Measurements from ENCODE around the gene C5orf22. TPM values are rescaled to one million over a fixed set of nuclear protein-coding genes. Genes with fewer than 3 reads are reported as not detected.

C5orf22 gene
- total RNA-seq, 1 donor, result 21.4 TPM

DNA sequence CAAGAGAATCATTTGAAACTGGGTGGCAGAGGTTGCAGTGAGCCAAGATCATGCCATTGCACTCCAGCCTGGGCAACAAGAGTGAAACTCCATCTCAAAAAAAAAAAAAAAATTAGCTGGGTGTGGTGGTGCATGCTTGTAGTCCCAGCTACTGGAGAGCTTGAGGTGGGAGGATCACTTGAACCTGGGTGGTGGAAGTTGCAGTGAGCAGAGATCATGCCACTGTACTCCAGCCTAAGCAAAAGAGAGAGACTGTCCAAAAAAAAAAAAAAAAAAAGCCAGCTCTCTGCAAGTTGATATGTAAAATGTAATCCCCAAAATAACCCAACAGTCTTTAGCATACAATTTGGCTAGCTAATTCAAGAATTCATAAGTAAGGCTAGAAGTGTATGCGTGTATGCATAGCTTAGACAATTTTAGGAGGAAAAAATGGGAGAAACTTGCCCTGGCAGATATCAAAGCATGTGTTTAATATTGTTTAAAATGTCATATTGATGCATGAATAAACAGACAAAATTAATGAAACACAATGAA lies 36.3 kb downstream of the C5orf22 start:
- no peak overlapping the region for H3K27ac ChIP-seq (ENCODE audit: low read depth, low read length)
- no peak overlapping the region for H3K4me3 ChIP-seq (ENCODE audit: insufficient read depth, low read length)
- no peak overlapping the region for H3K4me2 ChIP-seq (ENCODE audit: insufficient read depth, low read length)
- H3K36me3 ChIP-seq (ENCODE audit: insufficient read depth, low read length), result no peaks in the 10 kb centered on the region
- no peaks in the 10 kb centered on the region for H3K4me1 ChIP-seq (ENCODE audit: insufficient read depth, low read length)
- no peaks in the 10 kb centered on the region for H4K20me1 ChIP-seq (ENCODE audit: insufficient read depth, low read length)
- DNase-seq (ENCODE audit: insufficient read length, low spot score, missing footprints), result no peak
- TF ChIP-seq, protein P1, sequence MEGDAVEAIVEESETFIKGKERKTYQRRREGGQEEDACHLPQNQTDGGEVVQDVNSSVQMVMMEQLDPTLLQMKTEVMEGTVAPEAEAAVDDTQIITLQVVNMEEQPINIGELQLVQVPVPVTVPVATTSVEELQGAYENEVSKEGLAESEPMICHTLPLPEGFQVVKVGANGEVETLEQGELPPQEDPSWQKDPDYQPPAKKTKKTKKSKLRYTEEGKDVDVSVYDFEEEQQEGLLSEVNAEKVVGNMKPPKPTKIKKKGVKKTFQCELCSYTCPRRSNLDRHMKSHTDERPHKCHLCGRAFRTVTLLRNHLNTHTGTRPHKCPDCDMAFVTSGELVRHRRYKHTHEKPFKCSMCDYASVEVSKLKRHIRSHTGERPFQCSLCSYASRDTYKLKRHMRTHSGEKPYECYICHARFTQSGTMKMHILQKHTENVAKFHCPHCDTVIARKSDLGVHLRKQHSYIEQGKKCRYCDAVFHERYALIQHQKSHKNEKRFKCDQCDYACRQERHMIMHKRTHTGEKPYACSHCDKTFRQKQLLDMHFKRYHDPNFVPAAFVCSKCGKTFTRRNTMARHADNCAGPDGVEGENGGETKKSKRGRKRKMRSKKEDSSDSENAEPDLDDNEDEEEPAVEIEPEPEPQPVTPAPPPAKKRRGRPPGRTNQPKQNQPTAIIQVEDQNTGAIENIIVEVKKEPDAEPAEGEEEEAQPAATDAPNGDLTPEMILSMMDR (IDR thresholded peaks at IDR 0.05; ENCODE audit: extremely low read depth, low read depth, low read length), result no peak
- H3K79me2 ChIP-seq (ENCODE audit: insufficient read depth, low read length), result no peaks in the 10 kb centered on the region
- H3K27me3 ChIP-seq (ENCODE audit: insufficient read depth, low read length), result no peaks in the 10 kb centered on the region
- no peak overlapping the region for H2AFZ ChIP-seq (ENCODE audit: low read length)
- H3K9me3 ChIP-seq (ENCODE audit: low read depth, low read length), result no peaks in the 10 kb centered on the region

DNA sequence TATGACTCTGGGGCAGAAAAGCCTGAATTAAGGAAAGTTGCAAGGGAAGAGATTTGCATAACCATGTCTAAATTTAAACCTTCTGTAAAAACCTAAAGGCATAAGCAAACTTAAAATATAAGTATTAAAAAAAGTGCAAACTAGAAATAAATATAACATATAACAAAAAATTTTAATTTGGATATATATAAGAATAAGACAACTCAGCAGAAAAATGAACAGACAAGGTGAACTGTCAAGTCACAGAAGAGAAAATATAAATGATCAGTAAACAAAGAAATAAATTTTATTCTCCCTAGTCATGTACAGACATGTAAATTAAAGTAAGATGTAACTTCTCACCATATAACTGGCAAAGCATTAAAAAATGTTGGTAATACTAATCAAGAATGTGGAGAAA lies 37.0 kb downstream of the C5orf22 start:
- Histone ChIP-seq H3K4me1 (ENCODE audit: insufficient read depth, low read length) (no peaks in the 10 kb centered on the region), H3K4me3 (ENCODE audit: insufficient read depth, low read length) (no peak overlapping the region), H3K79me2 (ENCODE audit: insufficient read depth, low read length) (no peaks in the 10 kb centered on the region), H4K20me1 (ENCODE audit: insufficient read depth, low read length) (no peaks in the 10 kb centered on the region), H3K27me3 (ENCODE audit: insufficient read depth, low read length) (no peaks in the 10 kb centered on the region), H3K27ac (ENCODE audit: low read depth, low read length) (no peak overlapping the region), H3K4me2 (ENCODE audit: insufficient read depth, low read length) (no peak overlapping the region), H3K36me3 (ENCODE audit: insufficient read depth, low read length) (no peaks in the 10 kb centered on the region), H3K9me3 (ENCODE audit: low read depth, low read length) (no peaks in the 10 kb centered on the region), H2AFZ (ENCODE audit: low read length) (no peak overlapping the region)
- no peak for DNase-seq (ENCODE audit: insufficient read length, low spot score, missing footprints)
- TF ChIP-seq, protein P1 (IDR thresholded peaks at IDR 0.05; ENCODE audit: extremely low read depth, low read depth, low read length), result no peak

DNA sequence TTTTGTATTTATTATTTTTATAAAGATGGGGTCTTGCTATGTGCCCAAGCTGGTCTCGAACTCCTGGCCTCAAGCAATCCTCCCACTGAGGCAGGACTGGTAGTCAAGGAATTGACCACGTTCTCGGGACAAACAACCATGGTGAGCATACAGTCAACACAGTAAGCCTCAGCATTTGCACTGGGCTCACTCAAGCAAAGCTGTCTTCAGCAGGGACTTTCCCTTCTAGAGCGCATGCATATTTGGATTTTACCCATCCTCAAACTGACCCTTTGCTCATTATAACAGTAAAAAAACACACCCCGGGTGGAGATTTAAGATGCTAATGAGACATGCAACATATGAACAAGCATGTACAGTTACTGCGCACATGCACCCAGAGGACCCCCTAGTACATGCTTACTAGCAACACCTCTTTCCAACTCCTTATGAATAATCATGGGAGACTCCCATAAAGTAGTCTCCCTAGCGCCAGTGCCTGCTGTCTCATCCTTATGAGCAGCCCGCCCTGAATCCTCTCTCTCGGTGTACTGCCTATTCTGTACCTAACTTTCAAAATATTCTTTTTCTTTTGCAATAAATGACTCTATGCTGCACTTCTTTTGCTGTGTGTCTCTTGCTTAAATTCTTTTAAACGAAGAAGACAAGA lies 41.5 kb downstream of the C5orf22 start:
- no peaks in the 10 kb centered on the region for H3K27me3 ChIP-seq (ENCODE audit: insufficient read depth, low read length)
- no peaks in the 10 kb centered on the region for H3K36me3 ChIP-seq (ENCODE audit: insufficient read depth, low read length)
- H3K79me2 ChIP-seq (ENCODE audit: insufficient read depth, low read length), result no peaks in the 10 kb centered on the region
- no peaks in the 10 kb centered on the region for H4K20me1 ChIP-seq (ENCODE audit: insufficient read depth, low read length)
- no peak overlapping the region for H3K4me2 ChIP-seq (ENCODE audit: insufficient read depth, low read length)
- DNase-seq (ENCODE audit: insufficient read length, low spot score, missing footprints), result no peak
- no peak overlapping the region for H3K4me3 ChIP-seq (ENCODE audit: insufficient read depth, low read length)
- no peaks in the 10 kb centered on the region for H3K4me1 ChIP-seq (ENCODE audit: insufficient read depth, low read length)
- TF ChIP-seq, protein P1 (IDR thresholded peaks at IDR 0.05; ENCODE audit: extremely low read depth, low read depth, low read length), result no peak
- no peaks in the 10 kb centered on the region for H3K9me3 ChIP-seq (ENCODE audit: low read depth, low read length)
- H3K27ac ChIP-seq (ENCODE audit: low read depth, low read length), result no peak overlapping the region
- no peak overlapping the region for H2AFZ ChIP-seq (ENCODE audit: low read length)

DNA sequence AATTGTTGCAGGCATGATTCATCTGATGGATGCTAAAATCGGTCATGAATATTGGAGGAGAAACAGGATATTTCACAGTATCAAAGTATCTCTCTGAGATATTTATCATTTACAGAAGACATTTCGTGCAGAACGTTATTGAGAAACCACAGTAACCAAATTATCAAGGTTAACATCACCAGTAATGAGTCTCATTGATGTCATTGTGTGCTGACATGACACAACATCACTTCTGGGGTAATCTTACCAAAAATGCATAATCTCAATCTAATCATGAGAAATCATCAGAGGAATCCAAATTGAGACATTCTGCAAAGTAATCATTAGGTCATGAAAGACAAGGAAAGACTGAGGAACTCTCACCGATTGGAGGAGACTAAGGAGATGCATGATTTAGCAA lies 42.7 kb downstream of the C5orf22 start:
- no peak overlapping the region for H3K4me2 ChIP-seq (ENCODE audit: insufficient read depth, low read length)
- no peaks in the 10 kb centered on the region for H3K4me1 ChIP-seq (ENCODE audit: insufficient read depth, low read length)
- no peak overlapping the region for H3K27ac ChIP-seq (ENCODE audit: low read depth, low read length)
- H2AFZ ChIP-seq (ENCODE audit: low read length), result no peak overlapping the region
- DNase-seq (ENCODE audit: insufficient read length, low spot score, missing footprints), result no peak
- H3K4me3 ChIP-seq (ENCODE audit: insufficient read depth, low read length), result no peak overlapping the region
- no peaks in the 10 kb centered on the region for H3K79me2 ChIP-seq (ENCODE audit: insufficient read depth, low read length)
- H4K20me1 ChIP-seq (ENCODE audit: insufficient read depth, low read length), result no peaks in the 10 kb centered on the region
- TF ChIP-seq, protein P1 (IDR thresholded peaks at IDR 0.05; ENCODE audit: extremely low read depth, low read depth, low read length), result no peak
- no peaks in the 10 kb centered on the region for H3K36me3 ChIP-seq (ENCODE audit: insufficient read depth, low read length)
- no peaks in the 10 kb centered on the region for H3K27me3 ChIP-seq (ENCODE audit: insufficient read depth, low read length)
- H3K9me3 ChIP-seq (ENCODE audit: low read depth, low read length), result no peaks in the 10 kb centered on the region
